HG03354 (cell line): ENCODE measurements around the gene SLC35F3.
A peak's percentile ranks its signal among the peaks of the same experiment; 100 is the strongest.

ENCODE experiments used
- ATAC-seq: cut with Tn5 transposase; IDR thresholded peaks from one replicate; pipeline ENCODE4 v1.9.1; 2021; ENCODE audit warnings: mild to moderate bottlenecking; ENCODE audit not compliant: unreplicated experiment, poor library complexity, severe bottlenecking

The SLC35F3 gene

GRCh38 chr1:234008591-234008990, 104.1 kb downstream of the SLC35F3 start:
- ATAC-seq = no peak

- ATAC-seq = no peak
Observed at GRCh38 chr1:234009668-234010067, 105.2 kb downstream of the SLC35F3 start.

- no peak for ATAC-seq
Observed at GRCh38 chr1:234014208-234014607, 109.7 kb downstream of the SLC35F3 start.

- ATAC-seq = no peak
Observed at GRCh38 chr1:234018816-234019215, 114.3 kb downstream of the SLC35F3 start.

- no peak for ATAC-seq
Observed at GRCh38 chr1:234019387-234019786, 114.9 kb downstream of the SLC35F3 start.

GRCh38 chr1:234022302-234022701, 117.8 kb downstream of the SLC35F3 start:
- ATAC-seq = no peak

- no peak for ATAC-seq
Observed at GRCh38 chr1:234039603-234040002, 135.1 kb downstream of the SLC35F3 start.

- no peak for ATAC-seq
Observed at GRCh38 chr1:234040446-234041317, 136.2 kb downstream of the SLC35F3 start.

- no peak for ATAC-seq
Observed at GRCh38 chr1:234044079-234044478, 139.6 kb downstream of the SLC35F3 start.

GRCh38 chr1:234047123-234047522, 142.6 kb downstream of the SLC35F3 start:
- ATAC-seq = no peak

GRCh38 chr1:234062166-234062565, 157.7 kb downstream of the SLC35F3 start:
- ATAC-seq = no peak

GRCh38 chr1:234065794-234066447, 161.4 kb downstream of the SLC35F3 start:
- ATAC-seq = peak; percentile 89

GRCh38 chr1:234067581-234068337, 163.3 kb downstream of the SLC35F3 start:
- no peak for ATAC-seq

GRCh38 chr1:234069760-234070159, 165.3 kb downstream of the SLC35F3 start:
- no peak for ATAC-seq

GRCh38 chr1:234072793-234073192, 168.3 kb downstream of the SLC35F3 start:
- ATAC-seq = no peak

GRCh38 chr1:234078143-234078542, 173.7 kb downstream of the SLC35F3 start:
- no peak for ATAC-seq

- ATAC-seq = no peak
Observed at GRCh38 chr1:234079896-234080295, 175.4 kb downstream of the SLC35F3 start.

GRCh38 chr1:234083460-234083859, 179.0 kb downstream of the SLC35F3 start:
- ATAC-seq = no peak

- ATAC-seq = no peak
Observed at GRCh38 chr1:234089396-234089795, 184.9 kb downstream of the SLC35F3 start.
